NCI-H1092 treated with DMSO at 0.1 percent for 48 hours (cell line): ENCODE data around the gene PDGFB.
"Not testable (repeated sequence)": the region's sequence is repeated elsewhere in the genome, so short reads cannot be mapped to it uniquely, and the experiment has no call there.

Experiments used
- DNase-seq: peaks from one replicate; lab custom pipeline; 2025; lab: John Stamatoyannopoulos, UW

PDGFB gene

DNA sequence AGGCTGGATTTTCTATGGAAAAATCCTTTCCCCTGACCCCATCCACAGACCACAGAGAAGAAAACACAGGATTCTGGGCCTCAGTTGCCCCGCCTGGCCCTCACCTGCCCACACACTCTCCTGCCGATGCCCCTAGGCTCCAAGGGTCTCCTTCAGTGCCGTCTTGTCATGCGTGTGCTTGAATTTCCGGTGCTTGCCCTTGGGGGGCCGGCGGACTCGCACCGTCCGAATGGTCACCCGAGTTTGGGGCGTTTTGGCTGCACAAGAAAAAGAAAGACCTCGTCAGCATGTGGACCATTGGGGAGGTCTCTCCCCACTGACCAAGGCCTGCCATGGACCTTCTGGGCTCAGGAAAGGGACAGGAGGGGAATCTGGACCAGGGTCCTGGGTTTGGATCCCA lies 19.2 kb downstream of the PDGFB start:
- DNase-seq = no peak

GRCh38 chr22:39224550-39224949 lies 20.2 kb downstream of the PDGFB start:
- no peak for DNase-seq

DNA sequence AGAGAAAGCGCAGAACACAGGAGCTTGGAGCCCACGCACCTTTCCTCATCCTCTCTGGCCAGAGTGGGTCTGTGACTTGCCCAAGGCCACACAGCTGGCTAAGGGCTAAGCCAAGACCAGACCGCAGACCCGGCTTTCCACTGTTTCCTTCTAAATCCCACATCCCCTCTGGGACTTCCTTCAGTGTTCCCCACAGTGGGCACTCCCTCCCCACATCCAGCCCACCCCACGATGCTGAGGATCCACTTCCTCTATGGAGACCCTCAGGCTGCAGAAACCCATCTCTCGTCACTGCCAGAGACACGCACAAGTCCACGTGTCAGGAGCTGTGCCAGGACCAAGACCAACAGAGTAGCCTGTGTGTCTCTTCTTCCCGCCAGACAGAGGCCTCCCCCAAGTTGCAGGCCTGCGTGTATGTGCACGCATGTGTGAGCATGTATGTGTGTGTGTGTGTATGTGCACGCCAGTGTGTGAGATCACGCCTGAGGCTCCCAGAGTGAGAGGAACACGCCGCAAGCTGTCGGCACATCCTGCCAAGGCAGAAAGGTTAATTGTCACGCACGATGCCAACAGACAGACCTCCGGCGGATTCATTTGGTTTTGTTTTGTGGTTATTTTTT lies 21.6 kb downstream of the PDGFB start:
- no peak for DNase-seq

GRCh38 chr22:39221999-39222686 lies 22.6 kb downstream of the PDGFB start:
- no peak for DNase-seq

GRCh38 chr22:39220890-39221850 lies 23.6 kb downstream of the PDGFB start:
- no peak for DNase-seq

DNA sequence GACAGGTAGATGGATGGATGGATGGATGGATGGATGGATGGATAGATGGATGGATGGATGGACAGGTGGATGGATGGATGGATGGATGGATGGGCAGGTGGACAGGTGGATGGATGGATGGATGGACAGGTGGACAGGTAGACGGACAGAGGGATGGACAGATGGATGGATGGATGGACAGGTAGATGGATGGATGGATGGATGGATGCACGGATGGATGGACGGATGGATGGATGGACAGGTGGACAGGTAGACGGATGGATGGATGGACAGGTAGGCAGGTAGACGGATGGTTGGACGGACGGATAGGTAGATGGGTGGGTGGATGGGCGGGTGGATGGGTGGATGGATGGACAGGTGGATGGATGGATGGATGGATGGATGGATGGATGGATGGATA lies 24.3 kb downstream of the PDGFB start:
- no peak for DNase-seq

GRCh38 chr22:39219071-39220039 lies 25.4 kb downstream of the PDGFB start:
- no peak for DNase-seq

DNA sequence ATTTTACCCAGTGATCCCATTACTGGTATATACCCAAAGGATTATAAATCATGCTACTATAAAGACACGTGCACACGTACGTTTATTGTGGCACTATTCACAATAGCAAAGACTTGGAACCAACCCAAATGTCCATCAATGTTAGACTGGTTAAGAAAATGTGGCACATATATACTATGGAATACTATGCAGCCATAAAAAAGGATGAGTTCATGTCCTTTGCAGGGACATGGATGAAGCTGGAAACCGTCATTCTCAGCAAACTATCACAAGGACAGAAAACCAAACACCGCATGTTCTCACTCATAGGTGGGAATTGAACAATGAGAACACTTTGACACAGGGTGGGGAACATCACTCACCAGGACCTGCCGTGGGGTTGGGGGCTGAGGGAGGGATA lies 26.4 kb downstream of the PDGFB start:
- DNase-seq = not testable (repeated sequence)

GRCh38 chr22:39216143-39216490 lies 28.7 kb downstream of the PDGFB start:
- no peak for DNase-seq

GRCh38 chr22:39215426-39216142 lies 29.2 kb downstream of the PDGFB start:
- DNase-seq = no peak

- DNase-seq = no peak
Measured at GRCh38 chr22:39215070-39215396, 29.7 kb downstream of the PDGFB start.

DNA sequence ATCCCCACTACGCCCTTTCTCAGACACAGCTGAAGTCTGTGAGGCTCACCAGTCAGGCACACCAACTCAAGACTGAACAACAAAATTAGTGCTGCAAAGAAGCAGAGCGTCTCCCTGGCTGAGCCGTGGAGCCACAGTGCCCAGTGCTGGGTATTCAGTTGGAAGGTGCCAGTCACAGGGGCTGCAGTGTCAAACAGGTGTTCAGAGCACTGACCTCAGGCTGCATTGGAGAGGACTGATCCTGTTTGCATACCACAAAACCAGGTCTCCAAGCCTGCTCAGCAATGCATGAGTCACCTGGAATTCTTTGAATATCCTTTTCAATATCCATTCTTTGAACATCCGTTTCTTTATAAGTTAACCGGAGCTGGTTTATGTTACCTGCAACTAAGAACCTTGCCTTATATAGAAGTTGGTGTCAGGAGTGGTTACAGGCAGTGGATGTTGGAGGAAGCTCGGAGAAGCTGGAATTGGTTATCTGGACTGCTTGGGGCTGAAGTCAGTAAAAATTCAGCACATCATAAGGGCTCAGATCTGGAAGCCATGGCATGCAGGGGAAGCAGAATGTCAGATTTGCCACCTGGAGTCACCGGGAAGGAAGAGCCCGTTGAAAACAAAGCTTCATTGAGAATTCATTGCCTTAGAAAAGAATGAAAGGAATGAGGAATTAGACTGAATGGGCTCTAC lies 30.3 kb downstream of the PDGFB start:
- DNase-seq = no peak

GRCh38 chr22:39214006-39214382 lies 30.8 kb downstream of the PDGFB start:
- DNase-seq = no peak

- DNase-seq = no peak
Measured at GRCh38 chr22:39212721-39213376, 31.9 kb downstream of the PDGFB start.

GRCh38 chr22:39209756-39210155 lies 35.0 kb downstream of the PDGFB start:
- DNase-seq = peak; percentile 32

- no peak for DNase-seq
Measured at GRCh38 chr22:39208013-39208680, 36.6 kb downstream of the PDGFB start.

DNA sequence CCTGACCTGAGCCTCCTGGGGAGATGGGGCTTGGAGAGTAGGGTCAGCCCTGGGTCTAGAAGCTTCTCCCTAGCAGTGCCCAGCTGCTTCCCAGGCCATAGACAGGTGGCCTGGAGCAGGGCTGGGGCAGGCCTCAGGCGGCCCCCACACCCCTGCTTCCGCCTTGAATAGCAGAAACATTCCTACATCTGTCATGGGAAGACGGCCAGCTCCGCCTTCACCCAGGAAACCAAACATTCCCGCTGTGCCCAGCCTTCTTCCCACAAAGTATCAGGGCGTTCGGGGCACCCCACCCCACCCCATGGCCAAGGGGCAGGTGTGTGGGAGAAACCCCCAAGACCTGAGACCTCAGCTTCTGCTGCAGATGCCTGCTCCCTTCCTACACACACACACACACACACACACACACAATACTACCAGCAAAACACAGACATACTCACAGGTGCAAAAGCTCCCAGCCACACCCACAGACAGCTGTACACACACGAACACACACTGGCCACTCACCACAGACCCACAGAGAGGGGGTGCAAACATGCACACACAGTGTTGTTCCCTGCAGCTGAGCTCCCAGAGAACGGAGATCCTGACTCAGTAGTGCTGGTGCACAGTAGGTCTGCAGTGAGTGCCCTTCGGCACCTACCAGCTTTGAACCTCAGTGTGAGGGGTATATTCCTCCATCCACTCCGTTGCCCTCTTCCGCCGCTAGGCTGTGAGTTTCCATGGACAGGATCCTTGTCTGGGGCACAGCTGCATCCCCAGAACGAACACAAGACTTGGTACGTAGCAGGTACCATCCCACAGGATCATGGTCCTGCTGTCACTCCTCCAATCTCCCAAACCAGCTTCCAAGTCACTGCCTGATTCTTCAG lies 37.4 kb downstream of the PDGFB start:
- DNase-seq = no peak

DNA sequence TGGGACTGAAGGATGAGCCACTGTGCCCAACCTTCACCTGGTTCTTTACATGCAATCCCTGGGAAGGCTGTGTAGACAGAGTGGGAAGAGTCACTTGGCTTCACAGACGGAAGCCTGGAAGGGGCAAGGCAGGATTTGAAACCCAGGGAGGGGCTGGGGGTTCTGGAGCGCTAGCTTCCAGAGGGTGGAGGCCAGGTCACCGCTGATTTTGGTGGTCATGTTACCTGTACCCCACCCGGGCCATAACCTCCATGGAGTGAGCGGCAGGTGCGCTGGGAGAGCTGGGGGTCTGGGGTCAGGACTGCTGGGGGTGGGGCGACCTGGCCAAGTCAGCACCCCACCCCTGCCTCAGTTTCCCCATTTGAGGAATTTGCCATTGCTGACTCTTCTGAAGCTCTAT lies 38.3 kb downstream of the PDGFB start:
- DNase-seq = no peak
